ENCODE data around the gene PABPN1.

DNA sequence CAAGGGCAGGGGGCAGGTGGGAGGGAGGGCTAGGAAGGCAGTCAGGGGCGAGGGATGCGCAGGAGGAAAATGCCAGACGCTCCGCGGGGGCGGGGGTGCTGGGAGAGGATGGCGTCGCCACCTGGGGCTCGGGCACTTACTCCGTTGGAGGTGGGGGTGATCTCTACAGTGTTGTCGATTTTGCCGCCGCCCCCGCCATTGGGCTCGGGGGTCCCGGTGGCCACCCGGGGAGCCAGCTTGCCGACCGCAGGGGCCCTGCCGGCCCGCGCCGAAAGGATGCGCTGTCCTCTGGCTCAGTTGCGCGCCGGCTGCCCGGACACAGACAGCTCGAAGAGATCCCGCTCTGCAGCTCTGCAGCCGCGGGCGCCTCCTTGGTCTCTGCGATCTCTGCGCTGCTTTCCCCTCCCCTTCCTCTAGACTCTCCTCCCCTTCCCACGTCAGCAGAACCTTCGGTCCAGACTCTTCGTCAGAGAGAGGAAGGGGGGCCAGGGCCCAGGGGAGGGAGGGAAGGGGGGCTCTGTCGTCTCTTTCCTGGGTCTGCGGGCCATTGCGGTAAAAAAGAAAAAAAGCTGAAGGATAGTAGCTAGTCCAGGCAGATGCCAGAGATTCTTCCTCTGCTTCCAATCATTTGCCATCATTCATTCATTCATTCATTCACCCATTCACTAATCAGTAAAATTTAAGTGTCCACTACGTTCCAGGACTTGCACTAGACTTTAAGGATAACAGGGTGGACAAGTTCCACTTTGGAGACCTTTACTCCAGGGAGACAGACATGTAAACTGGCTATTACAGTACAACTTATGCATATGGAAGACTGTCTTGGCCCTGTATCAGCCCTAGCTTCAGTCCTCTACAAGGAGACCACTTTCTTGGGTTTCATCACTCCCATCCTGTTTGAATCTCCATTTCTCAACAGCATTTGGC, 31.5 kb downstream of the PABPN1 start, which contains the start of gene SLC22A17:
- TF ChIP-seq PATZ1 (CRISPR knock-in tag; IDR thresholded peaks at IDR 0.05; ENCODE audit: borderline replicate concordance) (0 out of 2 replicates have a peak, but pooled peaks have one; percentile 5), CSDC2 (CRISPR knock-in tag; IDR thresholded peaks at IDR 0.05) (no peak), ARNTL (CRISPR knock-in tag; IDR thresholded peaks at IDR 0.05; ENCODE audit: borderline replicate concordance, low read depth) (no peak), CREB5 (CRISPR knock-in tag; IDR thresholded peaks at IDR 0.05; ENCODE audit: low read depth) (no peak), OSR1 (CRISPR knock-in tag; IDR thresholded peaks at IDR 0.05) (no peak), ISL1 (CRISPR knock-in tag; IDR thresholded peaks at IDR 0.05) (no peak)
- TF ChIP-seq, protein P1, sequence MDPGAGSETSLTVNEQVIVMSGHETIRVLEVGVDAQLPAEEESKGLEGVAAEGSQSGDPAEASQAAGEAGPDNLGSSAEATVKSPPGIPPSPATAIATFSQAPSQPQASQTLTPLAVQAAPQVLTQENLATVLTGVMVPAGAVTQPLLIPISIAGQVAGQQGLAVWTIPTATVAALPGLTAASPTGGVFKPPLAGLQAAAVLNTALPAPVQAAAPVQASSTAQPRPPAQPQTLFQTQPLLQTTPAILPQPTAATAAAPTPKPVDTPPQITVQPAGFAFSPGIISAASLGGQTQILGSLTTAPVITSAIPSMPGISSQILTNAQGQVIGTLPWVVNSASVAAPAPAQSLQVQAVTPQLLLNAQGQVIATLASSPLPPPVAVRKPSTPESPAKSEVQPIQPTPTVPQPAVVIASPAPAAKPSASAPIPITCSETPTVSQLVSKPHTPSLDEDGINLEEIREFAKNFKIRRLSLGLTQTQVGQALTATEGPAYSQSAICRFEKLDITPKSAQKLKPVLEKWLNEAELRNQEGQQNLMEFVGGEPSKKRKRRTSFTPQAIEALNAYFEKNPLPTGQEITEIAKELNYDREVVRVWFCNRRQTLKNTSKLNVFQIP (CRISPR knock-in tag; IDR thresholded peaks at IDR 0.05; ENCODE audit: borderline replicate concordance, low read depth) = no peak
